Neural progenitor cell (in vitro differentiated cells): Measurements from ENCODE around the gene MFRP. TPM values are rescaled to one million over a fixed set of nuclear protein-coding genes. Genes with fewer than 3 reads are reported as not detected.

Source experiments
- DNase-seq: peaks from one replicate; pipeline ENCODE4 v3.0.0-alpha.2; 2016; ENCODE audit warnings: low spot score
- H2AFZ ChIP-seq: fragments of 200-600 bp; sonication (generic); replicated peaks from 2 replicates; pipeline ENCODE4 v1.6.1; 2016; ENCODE audit warnings: antibody characterized with exemption
- H3F3A ChIP-seq: fragments of 200-600 bp; sonication (generic); 2 replicates; pipeline ENCODE4 v1.6.1; 2016; ENCODE audit warnings: antibody characterized with exemption, low read depth
- H3K27ac ChIP-seq: fragments of 200-600 bp; sonication (generic); 2 replicates; pipeline ENCODE4 v1.5.1; 2016; ENCODE audit warnings: mild to moderate bottlenecking
- H3K27me3 ChIP-seq: fragments of 200-600 bp; sonication (generic); 2 replicates; pipeline ENCODE4 v1.6.1; 2016; ENCODE audit warnings: mild to moderate bottlenecking, moderate library complexity
- H3K36me3 ChIP-seq: fragments of 200-600 bp; sonication (generic); 2 replicates; pipeline ENCODE4 v1.5.1; 2016
- H3K4me1 ChIP-seq: fragments of 200-600 bp; sonication (generic); 2 replicates; pipeline ENCODE4 v1.6.1; 2016; ENCODE audit warnings: mixed run types
- H3K4me2 ChIP-seq: fragments of 200-600 bp; sonication (generic); 2 replicates; pipeline ENCODE4 v1.6.1; 2016
- H3K4me3 ChIP-seq: fragments of 200-600 bp; sonication (generic); 2 replicates; pipeline ENCODE4 v1.5.1; 2016
- H3K79me2 ChIP-seq: fragments of 200-600 bp; sonication (generic); 2 replicates; pipeline ENCODE4 v1.6.1; 2016; ENCODE audit warnings: low read depth
- H3K9ac ChIP-seq: fragments of 200-600 bp; sonication (generic); 2 replicates; pipeline ENCODE4 v1.6.1; 2016
- H3K9me3 ChIP-seq: fragments of 200-600 bp; sonication (generic); 2 replicates; pipeline ENCODE4 v1.5.1; 2016; ENCODE audit warnings: low read depth
- H4K20me1 ChIP-seq: fragments of 200-600 bp; sonication (generic); 2 replicates; pipeline ENCODE4 v1.6.1; 2016; ENCODE audit warnings: low read depth
- H3K27ac Mint-ChIP-seq: 3 replicates; pipeline ENCODE4 v1.8.0; 2021; ENCODE audit warnings: mixed read lengths
- H3K27me3 Mint-ChIP-seq: 2 replicates; pipeline ENCODE4 v1.8.0; 2022; ENCODE audit warnings: low read depth, mild to moderate bottlenecking, inconsistent platforms, moderate library complexity, mixed read lengths; ENCODE audit not compliant: insufficient read depth
- H3K36me3 Mint-ChIP-seq: 3 replicates; pipeline ENCODE4 v1.8.0; 2021; ENCODE audit warnings: mixed read lengths
- H3K4me1 Mint-ChIP-seq: 3 replicates; pipeline ENCODE4 v1.8.0; 2021; ENCODE audit warnings: mixed read lengths
- H3K4me3 Mint-ChIP-seq: 3 replicates; pipeline ENCODE4 v1.8.0; 2021; ENCODE audit warnings: mild to moderate bottlenecking, moderate library complexity, mixed read lengths
- H3K9me3 Mint-ChIP-seq: 3 replicates; pipeline ENCODE4 v1.8.0; 2020; ENCODE audit warnings: mixed read lengths
- EZH2 ChIP-seq: fragments of 200-600 bp; sonication (generic); IDR thresholded peaks from 2 replicates; pipeline ENCODE4 v1.6.1; 2017; ENCODE audit warnings: antibody characterized with exemption, mild to moderate bottlenecking, moderate library complexity
- EZH2phosphoT487 ChIP-seq: fragments of 200-600 bp; sonication (generic); IDR thresholded peaks from 2 replicates; pipeline ENCODE4 v1.6.1; 2017; ENCODE audit warnings: antibody characterized with exemption
- microRNA-seq: library from miRNA; unstranded; fragments of <30 nt; microRNA quantifications from one replicate; pipeline ENCODE4, GENCODE V29; 2016
- small RNA-seq: library from RNA; depleted of rRNA; stranded (forward); fragments of <200 nt; gene quantifications from one replicate; pipeline ENCODE3, GENCODE V24; 2015
- total RNA-seq: library from RNA; depleted of rRNA; stranded (reverse); fragments of >200 nt; gene quantifications from 2 replicates; pipeline ENCODE4 v1.2.3, GENCODE V29; 2015; ENCODE audit warnings: low replicate concordance
- TF ChIP-seq, protein P1 (sequence below): fragments of 200-600 bp; sonication (generic); IDR thresholded peaks from 2 replicates; pipeline ENCODE4 v1.5.1; 2017; ENCODE audit warnings: antibody characterized with exemption, mild to moderate bottlenecking

The MFRP gene
- total RNA-seq, 1 donor from 2014 or later, result not detected

DNA sequence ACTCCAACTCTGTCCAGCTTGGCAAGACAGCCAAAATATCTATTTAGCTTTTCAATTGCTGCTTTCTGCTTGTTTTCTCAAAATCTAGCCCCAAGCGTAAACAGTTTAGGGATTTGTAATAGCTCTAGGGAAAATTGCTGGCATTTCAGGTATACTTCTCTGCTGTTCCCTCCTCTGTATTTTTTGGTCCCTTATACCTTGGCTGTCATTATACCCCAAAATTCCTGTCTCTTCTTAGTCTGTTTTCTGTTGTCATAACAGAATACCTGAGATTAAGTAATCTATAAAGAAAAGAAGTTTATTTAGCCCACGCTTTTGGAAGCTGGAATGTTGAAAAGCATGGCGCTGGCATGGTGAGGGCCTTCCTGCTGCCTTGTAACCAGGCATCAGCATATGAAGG is 53.0 kb downstream of the MFRP start:
- H3K27ac ChIP-seq, result no peak overlapping the region
- peaks cover 6% of the 10 kb centered on the region for H3K9me3 Mint-ChIP-seq
- no peak overlapping the region for H2AFZ ChIP-seq
- H3K27me3 ChIP-seq, result no peaks in the 10 kb centered on the region
- no peaks in the 10 kb centered on the region for H3K4me1 ChIP-seq
- no peak overlapping the region for H3K4me3 Mint-ChIP-seq
- H3K9ac ChIP-seq, result no peak overlapping the region
- H3K36me3 Mint-ChIP-seq, result peaks cover 35% of the 10 kb centered on the region
- no peaks in the 10 kb centered on the region for H4K20me1 ChIP-seq
- no peaks in the 10 kb centered on the region for H3K4me1 Mint-ChIP-seq
- no peak for DNase-seq
- no peaks in the 10 kb centered on the region for H3K79me2 ChIP-seq
- H3K9me3 ChIP-seq, result no peaks in the 10 kb centered on the region
- H3K4me2 ChIP-seq, result no peak overlapping the region
- no peaks in the 10 kb centered on the region for H3F3A ChIP-seq
- H3K4me3 ChIP-seq, result no peak overlapping the region
- H3K36me3 ChIP-seq, result no peaks in the 10 kb centered on the region
- TF ChIP-seq EZH2 (no peak), EZH2phosphoT487 (no peak)
- TF ChIP-seq, protein P1, sequence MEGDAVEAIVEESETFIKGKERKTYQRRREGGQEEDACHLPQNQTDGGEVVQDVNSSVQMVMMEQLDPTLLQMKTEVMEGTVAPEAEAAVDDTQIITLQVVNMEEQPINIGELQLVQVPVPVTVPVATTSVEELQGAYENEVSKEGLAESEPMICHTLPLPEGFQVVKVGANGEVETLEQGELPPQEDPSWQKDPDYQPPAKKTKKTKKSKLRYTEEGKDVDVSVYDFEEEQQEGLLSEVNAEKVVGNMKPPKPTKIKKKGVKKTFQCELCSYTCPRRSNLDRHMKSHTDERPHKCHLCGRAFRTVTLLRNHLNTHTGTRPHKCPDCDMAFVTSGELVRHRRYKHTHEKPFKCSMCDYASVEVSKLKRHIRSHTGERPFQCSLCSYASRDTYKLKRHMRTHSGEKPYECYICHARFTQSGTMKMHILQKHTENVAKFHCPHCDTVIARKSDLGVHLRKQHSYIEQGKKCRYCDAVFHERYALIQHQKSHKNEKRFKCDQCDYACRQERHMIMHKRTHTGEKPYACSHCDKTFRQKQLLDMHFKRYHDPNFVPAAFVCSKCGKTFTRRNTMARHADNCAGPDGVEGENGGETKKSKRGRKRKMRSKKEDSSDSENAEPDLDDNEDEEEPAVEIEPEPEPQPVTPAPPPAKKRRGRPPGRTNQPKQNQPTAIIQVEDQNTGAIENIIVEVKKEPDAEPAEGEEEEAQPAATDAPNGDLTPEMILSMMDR, result no peak
- H3K27me3 Mint-ChIP-seq, result no peaks in the 10 kb centered on the region
- no peak overlapping the region for H3K27ac Mint-ChIP-seq

DNA sequence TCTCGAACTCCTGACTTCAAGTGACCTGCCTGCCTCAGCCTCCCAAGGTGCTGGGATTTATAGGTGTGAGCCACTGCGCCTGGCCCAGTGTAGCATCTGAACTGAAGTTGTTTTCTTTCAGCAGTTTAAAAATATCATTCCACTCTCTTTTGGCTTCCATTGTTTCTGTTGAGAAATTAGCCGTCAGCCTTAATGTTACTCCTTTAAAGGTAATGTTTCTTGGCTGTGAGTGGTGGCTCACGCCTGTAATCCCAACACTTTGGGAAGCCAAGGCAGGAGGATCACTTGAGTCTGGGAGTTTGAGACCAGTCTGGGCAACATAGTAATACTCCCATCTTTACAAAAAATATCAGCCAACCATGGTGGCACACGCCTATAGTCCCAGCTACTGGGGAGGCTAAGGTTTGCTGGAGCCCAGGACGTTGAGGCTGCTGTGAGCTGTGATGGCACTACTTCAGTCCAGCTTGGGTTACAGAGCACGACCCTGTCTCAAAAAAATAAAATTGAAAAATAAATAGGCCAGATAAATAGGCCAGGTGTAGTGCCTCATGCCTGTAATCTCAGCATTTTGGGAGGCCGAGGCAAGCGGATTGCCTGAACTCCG is 55.5 kb downstream of the MFRP start:
- no peaks in the 10 kb centered on the region for H3K27me3 ChIP-seq
- DNase-seq, result no peak
- no peaks in the 10 kb centered on the region for H4K20me1 ChIP-seq
- Mint-ChIP-seq H3K27me3 (no peaks in the 10 kb centered on the region), H3K36me3 (peaks cover 23% of the 10 kb centered on the region), H3K27ac (no peak overlapping the region), H3K4me3 (no peak overlapping the region), H3K4me1 (no peaks in the 10 kb centered on the region), H3K9me3 (peaks cover 6% of the 10 kb centered on the region)
- no peaks in the 10 kb centered on the region for H3K79me2 ChIP-seq
- H3F3A ChIP-seq, result no peaks in the 10 kb centered on the region
- no peak overlapping the region for H3K4me2 ChIP-seq
- no peak overlapping the region for H3K9ac ChIP-seq
- H2AFZ ChIP-seq, result no peak overlapping the region
- no peaks in the 10 kb centered on the region for H3K36me3 ChIP-seq
- H3K9me3 ChIP-seq, result no peaks in the 10 kb centered on the region
- no peak overlapping the region for H3K27ac ChIP-seq
- H3K4me1 ChIP-seq, result no peaks in the 10 kb centered on the region
- TF ChIP-seq, protein P1, result no peak
- TF ChIP-seq EZH2phosphoT487 (no peak), EZH2 (no peak)
- no peak overlapping the region for H3K4me3 ChIP-seq

Small RNA genes within 50 kb of the gene (microRNA-seq; reads per million reads assigned to microRNA genes)
- not detected for gene MIR6756

Small RNA genes within 50 kb of the gene (small RNA-seq; reads per million reads assigned to genes)
- gene RF01225, result not detected
- gene RNU6-262P, result not detected

Other genes starting within 250 kb of the MFRP start
- 13.4 and 24.3 TPM in 2 replicates for gene DPAGT1, start 244.9 kb downstream of the MFRP start, total RNA-seq
- 1.5 and 3.7 TPM in 2 replicates for gene C2CD2L, start 239.4 kb downstream of the MFRP start, total RNA-seq
- gene HINFP, start 225.1 kb downstream of the MFRP start, total RNA-seq, result 32.5 and 47.3 TPM in 2 replicates
- gene ABCG4, start 197.7 kb downstream of the MFRP start, total RNA-seq, result 0.24 and 0.65 TPM in 2 replicates
- gene NLRX1, start 178.0 kb downstream of the MFRP start, total RNA-seq, result 10.2 and 34.8 TPM in 2 replicates
- gene NHERF4, start 161.2 kb downstream of the MFRP start, total RNA-seq, result 0.12 TPM in 1 of 2 replicates, not detected in the other
- gene CBL, start 140.4 kb downstream of the MFRP start, total RNA-seq, result 20.7 and 20.8 TPM in 2 replicates
- 23.3 and 28.2 TPM in 2 replicates for gene MCAM, start 29.6 kb downstream of the MFRP start, total RNA-seq
- gene RNF26, start 12.2 kb downstream of the MFRP start, total RNA-seq, result 17.1 and 48.2 TPM in 2 replicates
- 0.90 and 3.4 TPM in 2 replicates for gene C1QTNF5, start 5.8 kb downstream of the MFRP start, total RNA-seq
- 2.1 and 2.6 TPM in 2 replicates for gene USP2, start 35.0 kb upstream of the MFRP start, total RNA-seq
- 49.2 and 93.9 TPM in 2 replicates for gene THY1, start 76.5 kb upstream of the MFRP start, total RNA-seq